ENCODE results near the gene EPPIN. TPM values are rescaled to one million over a fixed set of nuclear protein-coding genes. Genes with fewer than 3 reads are reported as not detected.

Gene EPPIN
- total and polyA plus RNA-seq, 10 of the 15 experiments (the other 5 are each of a cell fraction or from before 2014, with no cell fraction given), result not detected

GRCh38 chr20:45581702-45582101, 34.5 kb upstream of the EPPIN start (continued):
- no peak for TF ChIP-seq RELB (IDR thresholded peaks at IDR 0.05; ENCODE audit: low read depth)

GRCh38 chr20:45579184-45579583, 32.0 kb upstream of the EPPIN start, which contains the start of gene WFDC8:
Gene WFDC8, minus strand, starts transcription at chr20:45579284. Its CDS starts 37 bp downstream, at chr20:45579247.
- Histone ChIP-seq H4K20me1 (ENCODE audit: control insufficient read depth, insufficient read depth) (no peaks in the 10 kb centered on the region), H3K36me3 (ENCODE audit: control insufficient read depth in 2 of 2, insufficient read depth in 2 of 2, low read length in 1 of 2) (no peaks in the 10 kb centered on the region), H3K4me3 (no peak within 1 kb of the TSS), H3K27ac (ENCODE audit: control insufficient read depth, insufficient read depth) (no peak within 1 kb of the TSS), H3K9me3 (replicated peaks; ENCODE audit: control insufficient read depth, insufficient read depth, low read length) (no peaks in the 10 kb centered on the region), H3K79me2 (ENCODE audit: control insufficient read depth, insufficient read depth, low read length) (no peaks in the 10 kb centered on the region), H3K4me1 (ENCODE audit: control insufficient read depth, insufficient read depth, low read length) (no peaks in the 10 kb centered on the region), H2AFZ (ENCODE audit: control insufficient read depth, low read depth, low read length) (no peak within 1 kb of the TSS), H3K9ac (ENCODE audit: control insufficient read depth, insufficient read depth, low read length) (no peak within 1 kb of the TSS), H3K27me3 (replicated peaks in 1 of 2; ENCODE audit: control insufficient read depth in 2 of 2, insufficient read depth in 2 of 2, low read length in 1 of 2) (peaks cover 0 to 3% of the 10 kb centered on the region in 2 experiments; a peak in 2 of 4 replicates), H3K4me2 (ENCODE audit: control insufficient read depth, insufficient read depth) (no peak within 1 kb of the TSS)
- TF ChIP-seq NRF1 (conservative IDR thresholded peaks at IDR 0.05; ENCODE audit: low read depth, low read length) (no peak), STAT3 (IDR thresholded peaks at IDR 0.05; ENCODE audit: low read depth, low read length) (no peak)
- TF ChIP-seq, protein P1, sequence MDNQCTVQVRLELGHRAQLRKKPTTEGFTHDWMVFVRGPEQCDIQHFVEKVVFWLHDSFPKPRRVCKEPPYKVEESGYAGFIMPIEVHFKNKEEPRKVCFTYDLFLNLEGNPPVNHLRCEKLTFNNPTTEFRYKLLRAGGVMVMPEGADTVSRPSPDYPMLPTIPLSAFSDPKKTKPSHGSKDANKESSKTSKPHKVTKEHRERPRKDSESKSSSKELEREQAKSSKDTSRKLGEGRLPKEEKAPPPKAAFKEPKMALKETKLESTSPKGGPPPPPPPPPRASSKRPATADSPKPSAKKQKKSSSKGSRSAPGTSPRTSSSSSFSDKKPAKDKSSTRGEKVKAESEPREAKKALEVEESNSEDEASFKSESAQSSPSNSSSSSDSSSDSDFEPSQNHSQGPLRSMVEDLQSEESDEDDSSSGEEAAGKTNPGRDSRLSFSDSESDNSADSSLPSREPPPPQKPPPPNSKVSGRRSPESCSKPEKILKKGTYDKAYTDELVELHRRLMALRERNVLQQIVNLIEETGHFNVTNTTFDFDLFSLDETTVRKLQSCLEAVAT (IDR thresholded peaks at IDR 0.05), result no peak
- no peak for ATAC-seq
- CTCF ChIA-PET, result no interaction called here
- no peak for DNase-seq (ENCODE audit: low read depth, low spot score)
- WGBS (ENCODE audit: insufficient coverage, insufficient replicate concordance, low lambda C conversion rate, missing lambda C conversion rate), result 26% methylated on average over 4 of the region's 4 CpGs
- BruUV-seq (replicated peaks), result no TSS peak
- FAIRE-seq, result no peak
- intact Hi-C loops (cut with micrococcal nuclease; ENCODE audit: unreplicated experiment), result no loop called here
- POLR2A ChIA-PET, result no interaction called here
- SMC1A ChIA-PET (ENCODE audit: uncharacterized antibody, unreplicated experiment), result no interaction called here
- in situ Hi-C loops (cut with MboI), result no loop called here
- RAD21 ChIA-PET (ENCODE audit: unreplicated experiment), result no interaction called here

All from GM12878 (cell line).